GM19463 (cell line): ENCODE results near the gene FBF1.
"Not testable (repeated sequence)": the region's sequence is repeated elsewhere in the genome, so short reads cannot be mapped to it uniquely, and the experiment has no call there.

Experiments
- ATAC-seq: cut with Tn5 transposase; IDR thresholded peaks from one replicate; pipeline ENCODE4 v1.9.1; 2021; ENCODE audit warnings: mild to moderate bottlenecking, moderate library complexity; ENCODE audit not compliant: unreplicated experiment

Gene FBF1

DNA sequence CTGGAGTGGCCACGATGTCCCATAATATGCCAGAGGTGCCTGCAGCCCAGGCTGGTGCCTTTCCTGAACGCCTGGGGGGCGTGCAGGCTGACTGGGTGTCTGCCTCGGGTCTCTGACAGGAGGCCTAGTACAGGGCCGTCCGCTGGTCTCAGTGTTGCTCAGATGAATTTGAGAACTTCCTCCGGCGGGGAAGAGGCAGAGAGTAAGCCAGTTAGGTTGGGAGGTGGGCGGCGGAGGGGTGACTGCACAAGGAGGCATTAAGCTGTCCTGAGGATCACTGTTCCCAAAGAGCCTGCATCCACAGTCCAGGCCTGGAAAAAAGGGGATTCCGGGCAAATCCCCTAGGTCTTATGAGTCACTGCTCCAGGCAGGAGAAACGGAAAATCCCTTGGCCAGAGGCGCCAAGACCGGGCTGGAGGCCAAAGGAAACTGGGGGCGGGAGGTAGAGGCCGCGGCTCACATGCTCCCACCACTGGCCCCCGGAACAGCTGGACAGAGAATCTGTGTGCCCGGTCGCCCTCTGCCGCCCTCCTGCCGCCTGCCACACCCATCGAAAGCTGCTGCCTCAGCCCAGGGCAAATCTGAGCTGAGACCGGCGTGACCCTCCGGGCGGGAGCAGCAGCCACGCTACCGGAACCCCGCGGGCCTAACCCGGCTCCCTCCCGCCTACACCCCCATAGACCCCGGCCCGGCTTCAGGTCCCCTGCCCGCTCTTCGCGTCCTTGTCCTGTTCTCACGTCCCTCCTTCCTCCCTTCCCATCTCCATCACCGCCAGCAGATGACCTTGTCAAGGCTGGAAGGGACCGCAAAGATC lies 63.7 kb downstream of the FBF1 start:
- ATAC-seq = no peak

DNA sequence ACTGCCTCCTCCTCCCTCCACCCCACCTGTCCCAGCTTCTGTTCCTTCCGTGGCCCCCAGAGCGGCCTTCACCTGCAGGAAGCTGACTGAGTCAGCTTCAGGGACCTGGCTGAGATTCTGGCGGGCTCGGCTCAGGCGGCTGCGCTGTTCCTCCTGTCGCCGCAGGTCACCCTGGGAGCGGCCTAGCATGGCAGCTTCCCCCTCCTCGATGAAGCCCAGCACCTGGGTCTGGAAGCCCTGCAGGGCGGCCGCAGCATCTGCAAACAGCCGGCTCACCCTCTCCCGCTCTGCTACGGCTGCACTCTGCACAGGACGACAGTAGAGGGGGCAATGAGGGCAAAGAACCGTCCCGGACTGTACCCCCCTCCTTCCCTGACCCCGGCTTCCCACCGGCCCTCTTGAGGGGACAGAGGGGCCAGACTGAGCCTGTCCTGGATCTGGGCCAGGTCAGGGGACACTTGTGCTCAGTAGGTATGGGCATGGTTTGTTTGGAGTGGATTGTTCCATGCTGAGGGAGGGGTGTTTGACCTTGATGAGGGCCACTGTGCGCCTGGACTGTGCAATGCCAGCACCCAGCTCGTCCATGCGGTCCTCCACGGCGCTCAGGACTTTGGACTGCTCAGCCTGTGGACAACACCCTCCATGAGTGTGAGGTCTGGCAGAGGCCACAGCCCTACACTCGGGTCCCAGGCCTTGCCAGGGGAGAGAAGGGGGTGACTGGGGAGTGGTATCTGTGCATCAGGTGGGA lies 64.5 kb downstream of the FBF1 start:
- peak; percentile 37 for ATAC-seq

DNA sequence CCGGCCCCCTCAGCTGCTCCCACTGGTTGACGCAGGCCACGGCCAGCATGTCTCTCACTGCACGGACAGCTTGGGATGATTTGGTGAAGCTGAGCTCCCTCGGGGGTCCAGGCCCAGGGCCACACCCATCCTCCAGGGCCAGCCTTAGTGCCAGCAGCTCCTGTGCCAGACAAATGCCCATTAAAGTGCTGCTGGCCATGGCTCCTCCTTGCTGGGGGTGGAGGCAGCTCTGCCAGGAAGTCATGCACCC lies 65.0 kb downstream of the FBF1 start:
- no peak for ATAC-seq

DNA sequence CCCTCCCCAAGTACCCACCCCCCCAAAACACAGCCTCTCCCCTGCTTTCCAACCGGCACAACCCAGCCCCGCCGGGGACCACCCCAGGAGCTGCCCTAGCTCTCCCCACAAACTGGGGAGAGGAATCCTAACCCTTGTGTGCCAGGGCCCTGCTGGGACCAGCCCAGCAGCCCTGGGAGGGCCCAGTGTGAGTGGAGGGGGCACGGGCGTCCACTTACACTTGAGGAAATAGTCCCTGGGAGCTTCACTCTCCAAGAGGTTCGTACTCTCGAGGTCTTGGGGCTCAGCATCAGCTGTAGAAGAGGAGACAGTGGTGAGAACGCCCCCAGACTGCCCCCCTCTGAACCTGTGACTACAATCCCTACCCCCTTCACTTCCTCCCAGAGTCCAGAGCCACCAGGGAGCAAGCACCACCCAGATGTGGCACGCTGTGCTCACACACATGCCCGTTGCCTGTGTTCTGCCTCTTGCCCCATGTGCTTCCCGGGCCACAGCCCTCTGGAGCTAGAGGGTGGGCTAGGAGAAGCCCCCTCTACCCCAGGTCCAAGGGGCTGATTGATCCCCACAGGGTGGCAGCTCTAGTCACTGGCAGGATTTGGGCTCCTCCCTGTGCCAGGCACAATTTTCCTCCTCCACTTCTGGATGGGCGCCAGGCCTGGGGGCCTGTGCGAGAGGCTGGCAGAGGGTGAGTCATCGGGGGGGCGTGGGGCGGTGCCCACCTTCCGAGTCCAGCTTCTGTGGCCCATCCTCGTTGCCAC lies 65.5 kb downstream of the FBF1 start:
- ATAC-seq = no peak

DNA sequence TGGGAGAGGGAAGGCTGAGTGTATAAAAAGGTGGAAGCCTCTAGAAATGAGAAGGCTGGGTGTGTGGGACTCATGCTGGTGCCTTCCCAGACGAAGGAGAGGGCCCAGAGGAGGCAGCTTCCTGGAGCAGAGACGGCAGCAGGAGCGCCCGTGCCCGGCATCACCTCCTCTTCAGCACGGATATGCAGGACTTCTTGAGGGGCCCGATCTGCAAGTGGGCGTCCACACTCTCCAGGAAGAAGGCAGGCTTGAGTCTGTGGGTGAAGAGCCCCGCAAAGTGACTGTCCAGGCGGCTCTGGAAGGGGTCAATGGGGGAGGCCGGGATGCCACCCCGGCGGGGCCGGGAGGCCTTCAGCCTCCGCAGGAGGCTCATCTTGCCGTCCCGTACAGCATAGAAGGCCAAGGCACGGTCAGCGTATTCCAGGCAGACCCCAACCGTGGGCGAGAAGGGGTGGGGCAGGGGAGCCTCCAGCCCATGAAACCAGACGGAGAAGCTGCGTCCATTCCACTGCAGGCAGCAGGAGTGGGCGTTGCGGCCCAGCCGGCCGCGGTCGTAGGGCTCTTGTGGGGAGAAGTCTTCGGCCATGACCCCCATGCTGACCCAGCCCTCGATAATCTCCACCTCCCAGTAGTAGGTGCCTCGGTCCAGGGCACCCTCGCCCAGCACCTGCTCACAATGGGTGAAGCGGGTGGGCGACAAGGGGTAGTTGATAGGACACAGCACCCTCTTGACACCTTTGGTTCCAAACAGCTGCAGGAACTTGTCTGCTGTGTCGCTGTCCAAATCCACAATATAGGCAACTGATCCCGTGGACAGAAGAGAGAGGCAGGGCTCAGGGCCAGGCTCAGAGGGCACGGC lies 66.3 kb downstream of the FBF1 start:
- no peak for ATAC-seq

DNA sequence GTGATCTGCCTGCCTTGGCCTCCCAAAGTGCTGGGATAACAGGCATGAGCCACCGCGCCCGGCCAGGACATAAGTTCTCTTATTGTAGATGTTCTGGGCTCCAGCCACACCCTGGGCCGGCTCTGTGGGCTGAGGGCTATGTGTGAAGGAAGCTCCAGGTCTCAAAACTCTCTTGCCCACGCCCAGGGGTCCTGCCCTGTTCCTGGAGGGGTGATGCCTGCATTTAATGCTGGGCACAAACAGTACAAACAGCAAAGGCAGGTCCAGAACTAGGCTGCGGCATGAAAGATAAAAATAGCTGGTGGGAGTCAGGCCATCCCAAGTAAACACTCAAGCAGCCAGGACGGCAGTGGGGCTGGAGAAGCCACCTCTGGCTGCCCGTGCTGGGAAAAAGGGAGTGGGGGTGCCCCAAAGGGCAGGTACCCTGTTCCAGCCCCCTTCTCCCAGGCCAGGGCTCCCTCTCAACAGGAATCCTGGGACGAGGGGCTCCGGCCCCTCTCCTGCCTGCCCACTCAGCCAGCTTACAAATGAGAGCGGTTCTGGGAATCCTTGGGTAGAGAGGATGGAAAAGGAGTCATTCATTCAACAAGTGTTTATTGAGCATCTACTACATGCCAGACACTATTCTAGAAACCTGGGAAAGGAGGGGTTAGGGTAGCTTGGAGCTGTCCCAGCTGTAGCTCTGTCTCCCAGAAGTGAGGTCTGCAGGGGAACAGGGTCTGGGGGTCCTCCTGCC lies 67.1 kb downstream of the FBF1 start:
- no peak for ATAC-seq

DNA sequence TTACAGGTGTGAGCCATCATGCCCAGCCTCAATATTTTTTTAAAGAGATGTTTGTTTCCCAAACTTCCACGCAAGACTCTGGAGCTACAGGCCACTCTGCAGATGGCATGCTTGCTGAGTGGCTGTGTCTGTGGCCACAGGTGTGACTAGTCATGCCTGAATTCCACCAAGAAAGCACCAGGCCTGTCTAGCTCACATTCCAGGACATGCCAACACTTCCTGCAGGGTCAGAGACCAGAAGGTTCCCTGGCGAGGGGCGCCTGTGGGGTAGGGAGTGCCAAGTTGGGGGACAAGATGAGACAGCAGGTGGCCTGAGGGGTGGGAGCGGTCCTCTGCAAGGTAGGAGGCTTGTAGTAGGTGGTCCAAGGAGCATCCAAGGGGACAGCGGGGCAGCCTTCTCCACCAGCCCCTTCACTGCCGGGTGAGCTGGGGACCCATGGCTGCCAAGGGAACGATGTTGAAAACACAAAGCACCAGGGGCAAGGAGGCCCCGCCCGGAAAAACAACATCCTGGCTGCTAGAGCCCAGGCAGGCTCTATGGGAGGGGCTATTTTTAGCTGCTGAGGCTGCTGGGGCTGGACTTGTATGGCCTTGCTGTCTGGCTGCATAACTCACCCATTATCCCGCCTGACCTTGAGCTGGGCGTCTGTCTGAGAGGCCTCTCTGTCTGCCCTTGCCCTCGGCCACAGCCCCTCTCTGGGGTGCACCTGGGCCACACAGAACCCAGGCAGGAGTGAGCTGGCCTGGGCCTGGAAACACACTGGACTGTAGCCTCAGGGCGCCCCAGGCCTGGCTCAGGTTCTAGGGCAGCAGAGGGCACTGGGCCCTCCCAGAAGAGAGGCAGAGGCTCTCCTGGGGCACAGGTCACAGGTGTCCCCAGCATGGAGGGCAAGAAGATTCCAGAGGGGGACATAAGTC lies 68.1 kb downstream of the FBF1 start:
- no peak for ATAC-seq

DNA sequence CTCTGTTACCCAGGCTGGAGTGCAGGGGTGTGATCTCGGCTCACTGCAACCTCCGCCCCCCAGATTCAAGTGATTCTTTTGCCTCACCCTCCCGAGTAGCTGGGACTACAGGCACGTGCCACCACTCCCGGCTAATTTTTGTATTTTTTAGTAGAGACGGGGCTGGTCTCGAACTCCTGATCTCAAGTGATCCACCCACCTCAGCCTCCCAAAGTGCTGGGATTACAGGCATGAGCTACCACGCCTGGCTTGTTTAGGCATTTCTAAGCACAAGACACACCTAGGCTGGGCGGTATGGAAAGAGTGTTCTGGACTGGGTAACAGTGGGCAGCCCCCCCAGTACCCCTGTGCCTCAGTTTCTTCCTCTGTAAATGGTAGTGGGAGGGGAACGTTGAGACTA lies 70.6 kb downstream of the FBF1 start:
- ATAC-seq = not testable (repeated sequence)

DNA sequence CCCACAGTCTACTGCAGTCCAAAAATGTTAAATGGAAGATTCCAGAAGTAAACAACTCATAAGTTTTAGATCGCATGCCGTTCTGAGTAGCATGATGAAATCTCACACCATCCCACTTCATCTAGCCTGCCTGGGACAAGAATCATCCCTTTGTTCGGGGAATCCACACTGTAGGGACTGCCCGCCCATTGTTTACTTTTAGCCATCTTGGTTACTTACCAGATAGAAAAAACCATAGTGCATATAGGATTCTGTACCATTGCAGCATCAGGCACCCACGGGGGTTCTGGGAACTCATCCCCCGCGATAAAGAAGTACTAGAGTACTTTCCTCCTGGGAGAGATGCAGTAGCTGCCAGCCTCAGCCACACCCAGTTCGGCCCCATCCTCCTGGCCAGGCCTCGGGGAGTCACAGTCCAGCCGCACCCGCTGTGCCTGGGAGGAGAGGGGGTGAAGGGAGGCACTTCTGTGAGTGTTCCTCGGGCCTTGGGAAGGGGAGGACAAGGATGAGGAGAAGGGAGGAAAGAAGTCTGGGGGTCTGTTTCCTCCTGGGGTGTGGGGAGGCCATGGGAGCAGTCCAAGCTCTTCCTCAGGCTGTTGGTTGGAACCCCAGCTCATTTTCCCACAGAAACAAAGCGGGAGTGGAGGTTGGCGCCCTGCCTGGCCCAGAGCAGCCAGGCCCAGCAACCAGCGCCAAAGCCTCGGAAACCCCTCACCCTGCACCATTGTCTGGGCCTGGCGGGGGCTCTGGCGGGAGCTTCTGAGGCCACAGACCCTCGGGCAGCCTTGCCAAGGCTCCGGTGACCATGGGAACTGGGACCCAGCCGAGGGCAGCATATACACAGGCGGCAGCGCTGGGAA lies 71.3 kb downstream of the FBF1 start:
- ATAC-seq = no peak

DNA sequence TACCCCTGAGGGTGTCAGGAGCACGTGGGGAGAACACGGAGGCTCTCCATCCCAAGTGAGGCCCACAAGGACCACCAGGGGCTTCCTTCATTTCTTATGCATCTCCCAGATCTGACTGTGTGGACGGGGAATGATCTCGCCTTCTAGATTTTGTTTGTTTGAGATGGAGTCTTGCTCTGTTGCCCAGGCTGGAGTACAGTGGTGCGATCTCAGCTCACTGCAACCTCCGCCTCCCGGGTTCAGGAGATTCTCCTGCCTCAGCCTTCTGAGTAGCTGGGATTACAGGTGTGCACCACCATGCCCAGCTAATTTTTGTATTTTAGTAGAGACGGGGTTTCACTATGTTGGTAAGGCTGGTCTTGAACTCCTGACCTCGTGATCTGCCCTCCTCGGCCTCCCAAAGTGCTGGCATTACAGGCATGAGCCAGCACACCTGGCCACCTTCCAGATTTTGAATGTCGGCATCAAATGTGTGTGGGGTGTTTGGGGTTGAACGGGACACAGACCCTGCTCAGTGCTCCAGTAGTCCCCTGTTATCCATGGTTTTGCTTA lies 72.0 kb downstream of the FBF1 start:
- ATAC-seq = not testable (repeated sequence)

DNA sequence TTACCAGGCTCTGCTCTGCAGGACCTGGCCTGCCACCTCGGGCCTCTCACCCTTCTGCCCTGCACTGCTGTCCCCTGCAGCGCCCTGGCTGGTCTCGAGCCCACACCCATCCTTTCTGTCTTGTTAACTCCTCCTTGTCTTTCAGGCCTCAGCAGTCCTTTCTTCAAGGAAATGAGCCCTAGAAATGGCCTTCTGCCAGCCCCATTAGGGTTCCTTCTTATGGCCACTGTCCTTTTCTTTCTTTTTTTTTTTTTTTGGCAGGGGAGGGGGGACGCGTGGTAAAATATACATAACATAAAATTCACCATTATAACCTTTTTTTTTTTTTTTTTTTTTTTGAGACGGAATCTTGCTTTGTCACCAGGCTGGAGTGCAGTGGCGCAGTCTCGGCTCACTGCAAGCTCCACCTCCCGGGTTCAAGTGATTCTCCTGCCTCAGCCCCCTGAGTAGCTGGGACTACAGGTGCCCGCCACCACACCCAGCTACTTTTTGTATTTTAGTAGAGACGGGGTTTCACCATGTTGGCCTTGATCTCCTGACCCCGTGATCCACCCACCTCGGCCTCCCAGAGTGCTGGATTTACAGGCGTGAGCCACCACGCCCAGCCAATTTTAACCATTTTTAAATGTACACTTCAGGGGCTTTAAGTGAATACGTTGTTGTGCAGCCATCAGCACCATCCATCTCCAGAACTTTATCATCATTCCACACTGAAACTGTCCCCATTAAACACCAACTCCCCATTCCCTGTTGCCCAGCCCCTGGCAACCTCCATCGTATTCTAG lies 75.2 kb downstream of the FBF1 start:
- not testable (repeated sequence) for ATAC-seq

DNA sequence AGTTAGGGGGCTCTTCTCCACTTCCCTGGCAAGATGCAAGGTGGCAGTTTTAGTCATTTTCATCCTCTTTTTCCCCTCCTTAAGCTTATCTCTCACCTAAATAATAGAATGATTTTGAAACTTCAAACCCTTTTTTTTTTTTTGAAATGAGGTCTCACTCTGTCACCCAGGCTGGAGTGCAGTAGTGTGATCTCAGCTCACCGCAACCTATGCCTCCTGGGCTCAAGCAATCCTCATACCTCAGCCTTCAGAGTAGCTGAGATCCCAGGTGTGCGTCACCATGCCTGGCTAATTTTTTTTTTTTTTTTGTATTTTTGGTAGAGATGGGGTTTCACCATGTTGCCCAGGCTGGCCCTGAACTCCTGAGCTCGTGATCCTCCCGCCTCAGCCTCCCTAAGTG lies 76.0 kb downstream of the FBF1 start:
- ATAC-seq = peak; percentile 16

DNA sequence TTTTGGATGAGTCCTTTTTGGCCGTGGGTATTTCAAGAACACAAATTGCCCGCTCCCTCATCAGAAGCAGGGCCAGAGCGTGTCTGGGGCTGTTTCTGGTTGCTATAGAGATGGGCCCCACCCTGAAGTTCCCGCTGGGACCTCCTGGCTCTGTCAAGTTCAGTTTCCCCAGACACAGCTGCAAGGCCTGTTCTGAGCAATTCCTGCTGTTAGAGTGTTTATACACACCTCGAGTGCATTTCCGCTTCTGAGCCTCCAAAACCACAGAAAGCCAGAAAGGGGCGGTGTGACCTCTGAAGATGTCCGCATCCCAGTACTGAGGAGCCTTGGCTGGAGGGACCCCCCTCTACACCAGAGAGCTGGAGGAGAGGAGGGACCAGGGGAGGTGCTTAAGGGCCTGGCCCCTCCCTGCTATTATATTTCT lies 76.4 kb downstream of the FBF1 start:
- peak; percentile 85 for ATAC-seq

DNA sequence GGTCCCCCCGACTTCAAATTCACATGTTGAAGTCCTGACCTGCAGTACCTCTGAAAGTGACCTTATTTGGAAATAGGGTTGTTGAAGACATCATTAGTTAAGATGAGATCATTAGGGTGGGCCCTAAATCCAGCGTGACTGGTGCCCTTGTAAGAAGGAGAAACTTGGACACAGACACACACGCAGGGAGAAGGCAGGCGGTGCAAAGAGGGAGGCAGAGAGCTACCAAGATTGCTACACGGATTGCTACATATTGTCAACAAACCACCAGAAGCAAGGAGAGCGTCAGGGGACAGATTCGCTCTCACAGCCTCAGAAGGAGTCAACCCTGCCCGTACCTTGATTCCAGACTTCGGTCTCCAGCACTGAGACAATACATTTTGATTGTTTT lies 78.9 kb downstream of the FBF1 start:
- ATAC-seq = no peak
